DND-41 (cell line): ENCODE measurements around the gene SH2D3C.

Source experiments
- ATAC-seq: fragments of 200-7000 bp; cut with Tn5 transposase; 3 replicates; pipeline ENCODE4 v1.9.1; 2021; ENCODE audit warnings: low read depth; ENCODE audit not compliant: insufficient read depth
- DNase-seq: peaks from one replicate; pipeline ENCODE4 v3.0.0-alpha.2; 2020
- H2AFZ ChIP-seq: 2 replicates; pipeline ENCODE4 v1.6.0; 2012; ENCODE audit warnings: low read depth, low read length
- H3K27ac ChIP-seq: 2 replicates; pipeline ENCODE4 v1.5.1; 2012; ENCODE audit warnings: low read length, inconsistent platforms
- H3K27me3 ChIP-seq: fragments of 200-600 bp; sonication (generic); 2 replicates; pipeline ENCODE4 v1.6.0; 2012; ENCODE audit warnings: low read length, mild to moderate bottlenecking, inconsistent platforms; ENCODE audit not compliant: insufficient read depth, poor library complexity
- H3K36me3 ChIP-seq: 2 replicates; pipeline ENCODE4 v1.5.1; 2012; ENCODE audit warnings: low read length, inconsistent platforms; ENCODE audit not compliant: insufficient read depth
- H3K4me1 ChIP-seq: 2 replicates; pipeline ENCODE4 v1.5.1; 2012; ENCODE audit warnings: mild to moderate bottlenecking, low read length; ENCODE audit not compliant: insufficient read depth
- H3K4me2 ChIP-seq: 2 replicates; pipeline ENCODE4 v1.6.0; 2012; ENCODE audit warnings: mild to moderate bottlenecking, moderate library complexity, low read length, inconsistent platforms; ENCODE audit not compliant: insufficient read depth
- H3K4me3 ChIP-seq, 2 experiments: fragments of 200-600 bp in 1 of 2; shearing (Covaris generic) in 1 of 2; 2 replicates each; pipeline ENCODE4 v1.5.1; 2012 to 2016; ENCODE audit warnings: inconsistent platforms in 2 of 2, low read length in 2 of 2, mild to moderate bottlenecking in 2 of 2, low read depth in 1 of 2, moderate library complexity in 1 of 2
- H3K79me2 ChIP-seq: 2 replicates; pipeline ENCODE4 v1.6.0; 2012; ENCODE audit warnings: low read length, inconsistent platforms; ENCODE audit not compliant: insufficient read depth
- H3K9ac ChIP-seq: 2 replicates; pipeline ENCODE4 v1.6.0; 2012; ENCODE audit warnings: low read depth, mild to moderate bottlenecking, inconsistent platforms, low read length, moderate library complexity
- H3K9me3 ChIP-seq: 2 replicates; pipeline ENCODE4 v1.5.1; 2012; ENCODE audit warnings: low read length, moderate library complexity, mild to moderate bottlenecking, inconsistent platforms; ENCODE audit not compliant: insufficient read depth, severe bottlenecking
- H4K20me1 ChIP-seq: 2 replicates; pipeline ENCODE4 v1.6.0; 2012; ENCODE audit warnings: low read length; ENCODE audit not compliant: insufficient read depth
- CTCF ChIP-seq: IDR thresholded peaks from 2 replicates; pipeline ENCODE4 v1.5.1; 2012; ENCODE audit warnings: borderline replicate concordance, low read length, moderate library complexity, mild to moderate bottlenecking; ENCODE audit not compliant: poor library complexity, severe bottlenecking; ENCODE audit errors: extremely low read depth
- EZH2 ChIP-seq: IDR thresholded peaks from 3 replicates; pipeline ENCODE4 v1.6.1; 2012; ENCODE audit warnings: borderline replicate concordance, low read depth, mild to moderate bottlenecking, moderate library complexity, low read length, inconsistent platforms; ENCODE audit not compliant: severe bottlenecking

Gene SH2D3C

GRCh38 chr9:127769929-127770582 is 8.4 kb downstream of the SH2D3C start:
- no peaks in the 10 kb centered on the region for H3K27me3 ChIP-seq
- no peaks in the 10 kb centered on the region for H3K36me3 ChIP-seq
- peak overlapping the region; percentile 45; the same call in 1 of the 2 replicates for H3K9ac ChIP-seq
- H2AFZ ChIP-seq, result no peak overlapping the region
- no peaks in the 10 kb centered on the region for H4K20me1 ChIP-seq
- DNase-seq (no peak), ATAC-seq (no peak)
- TF ChIP-seq CTCF (no peak), EZH2 (no peak)
- H3K4me1 ChIP-seq, result peaks cover 31% of the 10 kb centered on the region
- H3K79me2 ChIP-seq, result no peaks in the 10 kb centered on the region
- no peaks in the 10 kb centered on the region for H3K9me3 ChIP-seq
- H3K27ac ChIP-seq, result no peak overlapping the region; the same call in 1 of the 2 replicates
- no peak overlapping the region for H3K4me3 ChIP-seq
- peak overlapping the region; percentile 81 for H3K4me2 ChIP-seq

- H3K4me3 ChIP-seq, result no peak overlapping the region
These were observed 9.4 kb downstream of the SH2D3C start for GRCh38 chr9:127769101-127769500.

GRCh38 chr9:127768698-127769097 is 9.8 kb downstream of the SH2D3C start:
- H3K36me3 ChIP-seq, result no peaks in the 10 kb centered on the region
- no peak overlapping the region for H2AFZ ChIP-seq
- no peaks in the 10 kb centered on the region for H3K9me3 ChIP-seq
- ATAC-seq (no peak), DNase-seq (no peak)
- H3K79me2 ChIP-seq, result no peaks in the 10 kb centered on the region
- no peak overlapping the region for H3K9ac ChIP-seq
- no peaks in the 10 kb centered on the region for H4K20me1 ChIP-seq
- TF ChIP-seq EZH2 (no peak), CTCF (no peak)
- H3K4me2 ChIP-seq, result no peak overlapping the region
- H3K27me3 ChIP-seq, result no peaks in the 10 kb centered on the region
- H3K4me1 ChIP-seq, result peaks cover 31% of the 10 kb centered on the region
- no peak overlapping the region for H3K4me3 ChIP-seq
- no peak overlapping the region for H3K27ac ChIP-seq

More at GRCh38 chr9:127769101-127769500, 9.4 kb downstream of the SH2D3C start:
- Histone ChIP-seq H3K27me3 (no peaks in the 10 kb centered on the region), H3K36me3 (no peaks in the 10 kb centered on the region), H2AFZ (no peak overlapping the region), H3K4me2 (no peak overlapping the region), H3K9me3 (no peaks in the 10 kb centered on the region), H3K79me2 (no peaks in the 10 kb centered on the region), H3K9ac (no peak overlapping the region), H3K27ac (no peak overlapping the region), H3K4me1 (peaks cover 31% of the 10 kb centered on the region), H4K20me1 (no peaks in the 10 kb centered on the region)
- TF ChIP-seq EZH2, result no peak
- no peak for TF ChIP-seq CTCF
- no peak for ATAC-seq
- DNase-seq, result no peak
